Endothelial cell of umbilical vein (primary cell): Measurements from ENCODE around the gene CFAP43.

ENCODE experiments used
- CTCF ChIP-seq, 2 donors: IDR thresholded peaks; 1 replicate in 1 of 2; 2 replicates in 1 of 2; pipeline ENCODE4 v1.5.1; 2011; ENCODE audit warnings: low read length in 2 of 2, mild to moderate bottlenecking in 2 of 2, moderate library complexity in 2 of 2, control low read depth in 1 of 2, inconsistent platforms in 1 of 2, low read depth in 1 of 2; ENCODE audit not compliant: insufficient read depth in 1 of 2; ENCODE audit errors: extremely low read depth in 1 of 2
- EZH2 ChIP-seq: IDR thresholded peaks from 2 replicates; pipeline ENCODE4 v1.6.1; 2012; ENCODE audit warnings: borderline replicate concordance, low read depth, mild to moderate bottlenecking, moderate library complexity, low read length, inconsistent platforms; ENCODE audit not compliant: severe bottlenecking
- JUN ChIP-seq: IDR thresholded peaks from 2 replicates; pipeline ENCODE4 v1.6.1; 2011; ENCODE audit warnings: borderline replicate concordance, low read depth; ENCODE audit not compliant: insufficient read length, insufficient read depth
- MAX ChIP-seq: IDR thresholded peaks from 2 replicates; pipeline ENCODE4 v1.6.1; 2011; ENCODE audit not compliant: insufficient read depth, insufficient read length
- MYC ChIP-seq: IDR thresholded peaks from one replicate; pipeline ENCODE4 v1.6.1; 2011; ENCODE audit warnings: mild to moderate bottlenecking, low read depth, low read length
- POLR2A ChIP-seq: IDR thresholded peaks from 2 replicates; pipeline ENCODE4 v1.6.1; 2012; ENCODE audit warnings: low read depth, mild to moderate bottlenecking, control low read depth, low read length
- POLR2AphosphoS5 ChIP-seq: IDR thresholded peaks from 2 replicates; pipeline ENCODE4 v1.6.1; 2012; ENCODE audit warnings: low read depth, mild to moderate bottlenecking, control low read depth, low read length, moderate library complexity; ENCODE audit not compliant: insufficient read depth

DNA sequence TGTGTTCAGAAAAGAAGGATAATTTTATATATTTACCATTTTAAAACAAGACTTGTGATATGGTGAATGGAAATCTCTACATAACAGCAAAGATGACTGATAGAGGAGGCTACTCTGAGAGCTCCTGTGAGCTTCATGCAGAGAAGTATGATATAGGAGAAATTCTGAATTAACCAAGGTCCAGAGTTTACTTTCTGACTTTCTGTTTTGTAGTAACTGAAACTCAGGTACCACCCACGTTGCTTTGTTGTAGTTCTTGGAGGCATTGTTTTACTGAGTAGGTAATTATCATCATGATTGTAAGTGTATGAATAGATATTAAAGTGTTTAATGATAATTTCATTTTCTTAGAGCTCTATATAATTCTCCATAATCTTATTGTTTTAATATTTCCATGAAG is 128.2 kb downstream of the CFAP43 start:
- TF ChIP-seq CTCF (IDR thresholded peaks at IDR 0.05; ENCODE audit: extremely low read depth in 1 of 2, insufficient read depth in 1 of 2, low read depth in 1 of 2, low read length in 2 of 2) (no peak), POLR2AphosphoS5 (no peak), POLR2A (no peak), JUN (no peak), MYC (no peak), EZH2 (no peak), MAX (no peak)
